IMR-90 (cell line): Measurements from ENCODE around the gene MYH6. TPM values are rescaled to one million over a fixed set of nuclear protein-coding genes. Genes with fewer than 3 reads are reported as not detected.

Experiments used
- ATAC-seq: fragments of 200-7000 bp; cut with Tn5 transposase; 2 replicates; pipeline ENCODE4 v1.9.1; 2020; ENCODE audit warnings: low read depth, mild to moderate bottlenecking, moderate library complexity
- BruUV-seq: library from RNA; stranded (reverse); fragments of 400-500 nt; replicated peaks from 2 replicates; lab custom pipeline; 2021; lab: Mats Ljungman, UMichigan
- CTCF ChIA-PET: fragments of 300-600 bp; formaldehyde crosslinking; extraction: SDS; loops from one replicate; lab custom pipeline; 2021; ENCODE audit warnings: antibody characterized with exemption; lab: Yijun Ruan, JAX
- POLR2A ChIA-PET: fragments of 300-600 bp; sonication (Branson Sonifier 250); formaldehyde crosslinking; loops from one replicate; lab custom pipeline; 2022; ENCODE audit warnings: antibody characterized with exemption; ENCODE audit not compliant: unreplicated experiment; lab: Charles Lee
- DNase-seq: peaks from one replicate; pipeline ENCODE4 v3.0.0; 2013
- H2AFZ ChIP-seq: replicated peaks from 2 replicates; pipeline ENCODE3; 2013; ENCODE audit warnings: low read length, mild to moderate bottlenecking; ENCODE audit not compliant: poor library complexity
- H2AK5ac ChIP-seq: 2 replicates; pipeline ENCODE4 v1.6.1; 2013; ENCODE audit warnings: low read depth, low read length, inconsistent platforms
- H2AK9ac ChIP-seq: replicated peaks from 2 replicates; pipeline ENCODE3; 2013; ENCODE audit warnings: mild to moderate bottlenecking, low read depth, low read length, moderate library complexity; ENCODE audit not compliant: poor library complexity
- H2BK120ac ChIP-seq: 2 replicates; pipeline ENCODE4 v1.6.1; 2013; ENCODE audit warnings: low read depth, low read length, inconsistent platforms
- H2BK15ac ChIP-seq: 3 replicates; pipeline ENCODE4 v1.6.1; 2013; ENCODE audit warnings: low read depth, low read length, inconsistent platforms
- H2BK20ac ChIP-seq: 2 replicates; pipeline ENCODE4 v1.6.1; 2013; ENCODE audit warnings: low read depth, mild to moderate bottlenecking, inconsistent platforms, low read length, moderate library complexity
- H2BK5ac ChIP-seq: 2 replicates; pipeline ENCODE4 v1.6.1; 2013; ENCODE audit warnings: mild to moderate bottlenecking, low read depth, low read length, inconsistent platforms; ENCODE audit not compliant: poor library complexity, severe bottlenecking
- H3K14ac ChIP-seq: replicated peaks from 2 replicates; pipeline ENCODE4 v1.6.1; 2013; ENCODE audit warnings: low read depth, low read length, inconsistent platforms
- H3K18ac ChIP-seq: 2 replicates; pipeline ENCODE4 v1.6.1; 2013; ENCODE audit warnings: low read depth, low read length, control low read depth
- H3K23ac ChIP-seq: 2 replicates; pipeline ENCODE4 v1.6.1; 2013; ENCODE audit warnings: low read depth, low read length, inconsistent platforms
- H3K27ac ChIP-seq: 2 replicates; pipeline ENCODE4 v1.5.1; 2013; ENCODE audit warnings: mild to moderate bottlenecking, control low read depth, low read length; ENCODE audit not compliant: insufficient read depth
- H3K27me3 ChIP-seq: 2 replicates; pipeline ENCODE4 v1.6.1; 2013; ENCODE audit warnings: low read length; ENCODE audit not compliant: control insufficient read depth, insufficient read depth
- H3K36me3 ChIP-seq: 2 replicates; pipeline ENCODE4 v1.6.1; 2013; ENCODE audit warnings: low read length, mixed read lengths; ENCODE audit not compliant: control insufficient read depth, insufficient read depth
- H3K4ac ChIP-seq: 2 replicates; pipeline ENCODE4 v1.6.1; 2013; ENCODE audit warnings: low read depth, low read length, inconsistent platforms
- H3K4me1 ChIP-seq: 2 replicates; pipeline ENCODE4 v1.6.1; 2013; ENCODE audit warnings: low read length, mixed read lengths; ENCODE audit not compliant: control insufficient read depth, insufficient read depth
- H3K4me2 ChIP-seq: 2 replicates; pipeline ENCODE4 v1.6.1; 2013; ENCODE audit warnings: low read depth, mild to moderate bottlenecking, control low read depth, low read length, moderate library complexity
- H3K4me3 ChIP-seq: 2 replicates; pipeline ENCODE4 v1.5.1; 2013; ENCODE audit warnings: low read depth, mild to moderate bottlenecking, control low read depth, low read length, moderate library complexity; ENCODE audit not compliant: insufficient read depth
- H3K56ac ChIP-seq: 2 replicates; pipeline ENCODE4 v1.6.1; 2013; ENCODE audit warnings: low read length, inconsistent platforms; ENCODE audit not compliant: insufficient read depth; ENCODE audit errors: extremely low read depth
- H3K79me1 ChIP-seq, 2 experiments: 2 replicates each; pipeline ENCODE4 v1.6.1; 2013; ENCODE audit warnings: low read length in 2 of 2, inconsistent platforms in 1 of 2, low read depth in 1 of 2
- H3K9ac ChIP-seq: 2 replicates; pipeline ENCODE4 v1.6.1; 2013; ENCODE audit warnings: low read depth, low read length, control low read depth
- H3K9me1 ChIP-seq: 2 replicates; pipeline ENCODE4 v1.6.1; 2013; ENCODE audit warnings: low read length, inconsistent platforms; ENCODE audit not compliant: insufficient read depth
- H3K9me3 ChIP-seq: 2 replicates; pipeline ENCODE4 v1.6.1; 2013; ENCODE audit warnings: low read length; ENCODE audit not compliant: control insufficient read depth, insufficient read depth
- H4K20me1 ChIP-seq: 2 replicates; pipeline ENCODE4 v1.6.1; 2013; ENCODE audit warnings: low read length, inconsistent platforms; ENCODE audit not compliant: insufficient read depth
- H4K5ac ChIP-seq: 2 replicates; pipeline ENCODE4 v1.6.1; 2013; ENCODE audit warnings: mild to moderate bottlenecking, low read depth, low read length, control low read depth
- H4K8ac ChIP-seq, 2 experiments: 2 replicates each; pipeline ENCODE4 v1.6.1; 2013; ENCODE audit warnings: low read depth in 2 of 2, low read length in 2 of 2, control low read depth in 1 of 2, inconsistent platforms in 1 of 2
- H4K91ac ChIP-seq: 2 replicates; pipeline ENCODE4 v1.6.1; 2013; ENCODE audit warnings: low read depth, low read length, inconsistent platforms; ENCODE audit not compliant: insufficient read depth
- BHLHE40 ChIP-seq: fragments of 150-350 bp; IDR thresholded peaks from 2 replicates; pipeline ENCODE4 v1.6.1; 2016; ENCODE audit warnings: mild to moderate bottlenecking, low read depth, low read length
- CEBPB ChIP-seq: IDR thresholded peaks from 2 replicates; pipeline ENCODE4 v1.6.1; 2012; ENCODE audit warnings: low read depth, low read length, improper control_type of control experiment
- FOS ChIP-seq: fragments of 150-350 bp; IDR thresholded peaks from 2 replicates; pipeline ENCODE4 v1.6.1; 2016; ENCODE audit warnings: low read depth, low read length
- MXI1 ChIP-seq: IDR thresholded peaks from 2 replicates; pipeline ENCODE4 v1.6.1; 2012; ENCODE audit warnings: low read depth, mild to moderate bottlenecking, low read length, moderate library complexity, borderline replicate concordance
- RCOR1 ChIP-seq: IDR thresholded peaks from 2 replicates; pipeline ENCODE4 v1.6.1; 2012; ENCODE audit warnings: mild to moderate bottlenecking, low read length, improper control_type of control experiment; ENCODE audit not compliant: insufficient replicate concordance
- RFX5 ChIP-seq: IDR thresholded peaks from 2 replicates; pipeline ENCODE4 v1.8.0; 2012; ENCODE audit warnings: low read depth, mild to moderate bottlenecking, low read length, moderate library complexity
- WGBS, 2 experiments: methylation state at CpG; one replicate each; pipeline versions ENCODE4 v1.1.5 to v1.1.7; 2013; ENCODE audit warnings: missing lambda C conversion rate in 2 of 2; ENCODE audit not compliant: insufficient read length in 1 of 2; ENCODE audit errors: extremely low coverage in 2 of 2; 5-methylcytosine and 5-hydroxymethylcytosine counted together
- dilution Hi-C: fragments of 300-500 bp; cut with HindIII; formaldehyde crosslinking; loops from one replicate; pipeline ENCODE4 v1.14.3; 2018; ENCODE audit warnings: low sequenced_read_pairs; ENCODE audit not compliant: unreplicated experiment
- in situ Hi-C: fragments of 300-500 bp; cut with MboI; formaldehyde crosslinking; loops from 3 replicates; pipeline ENCODE4 v1.14.3; 2019; ENCODE audit warnings: low sequenced_read_pairs, inconsistent platforms, mixed read lengths
- intact Hi-C: fragments of 100-400 bp; cut with micrococcal nuclease; formaldehyde crosslinking; loops from 2 replicates; pipeline ENCODE4 v1.10.0; 2022
- polyA plus RNA-seq, 3 experiments: library from polyadenylated mRNA; depleted of rRNA; stranded (reverse); fragments of >200 nt; gene quantifications; 2 replicates each; pipeline ENCODE4 v1.2.3, GENCODE V29; 2012; ENCODE audit warnings: low replicate concordance in 1 of 3
- total RNA-seq: library from RNA; depleted of rRNA; stranded (reverse); fragments of >200 nt; gene quantifications from 2 replicates; pipeline ENCODE4 v1.2.3, GENCODE V29; 2012
- TF ChIP-seq, protein P1 (sequence below): fragments of 150-350 bp; IDR thresholded peaks from 2 replicates; pipeline ENCODE4 v1.6.1; 2016; ENCODE audit warnings: low read depth, mild to moderate bottlenecking, low read length, moderate library complexity, borderline replicate concordance

MYH6 gene
- total and polyA plus RNA-seq, 2 of the 4 experiments (the other 2 are of a cell fraction) = not detected

DNA sequence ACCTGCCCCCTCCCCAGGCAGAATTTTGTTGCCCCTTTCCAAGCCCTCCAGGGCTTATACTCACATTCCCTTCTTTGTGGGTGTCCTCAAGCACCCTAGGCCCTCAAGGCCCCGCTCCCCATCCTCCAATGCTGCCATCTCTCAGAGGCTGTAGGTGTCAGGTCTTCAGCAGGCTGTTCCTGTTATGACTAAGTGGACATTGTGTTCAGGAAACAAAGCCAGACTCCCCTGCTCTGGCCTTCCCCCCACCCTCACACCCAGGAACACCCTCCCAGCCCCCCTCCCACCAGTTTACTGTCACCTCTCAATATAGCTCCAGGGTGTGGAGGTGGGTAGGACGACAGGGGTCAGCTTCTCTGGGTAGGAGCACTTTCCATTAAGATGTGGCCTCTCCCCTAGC is 1.4 kb upstream of the MYH6 start:
- Histone ChIP-seq H2BK20ac (no peak overlapping the region), H2AK9ac (no peak overlapping the region), H3K23ac (no peak overlapping the region), H3K9me1 (no peaks in the 10 kb centered on the region), H4K8ac (no peak overlapping the region), H4K91ac (no peak overlapping the region), H3K9ac (no peak overlapping the region), H3K27ac (no peak overlapping the region), H2AFZ (no peak overlapping the region), H3K4me1 (no peaks in the 10 kb centered on the region), H3K18ac (no peak overlapping the region), H3K14ac (no peak overlapping the region), H3K9me3 (no peaks in the 10 kb centered on the region), H3K56ac (no peak overlapping the region), H3K4ac (no peak overlapping the region), H2BK120ac (no peak overlapping the region), H3K4me3 (no peak overlapping the region), H3K27me3 (peaks cover 43% of the 10 kb centered on the region), H2BK15ac (no peak overlapping the region), H3K4me2 (no peak overlapping the region), H2AK5ac (no peak overlapping the region), H2BK5ac (no peak overlapping the region), H3K79me1 (no peaks in the 10 kb centered on the region), H4K5ac (no peak overlapping the region), H4K20me1 (no peaks in the 10 kb centered on the region), H3K36me3 (no peaks in the 10 kb centered on the region)
- CTCF ChIA-PET = no interaction called here
- dilution Hi-C loops = no loop called here
- intact Hi-C loops = no loop called here
- POLR2A ChIA-PET = no interaction called here
- TF ChIP-seq, protein P1, sequence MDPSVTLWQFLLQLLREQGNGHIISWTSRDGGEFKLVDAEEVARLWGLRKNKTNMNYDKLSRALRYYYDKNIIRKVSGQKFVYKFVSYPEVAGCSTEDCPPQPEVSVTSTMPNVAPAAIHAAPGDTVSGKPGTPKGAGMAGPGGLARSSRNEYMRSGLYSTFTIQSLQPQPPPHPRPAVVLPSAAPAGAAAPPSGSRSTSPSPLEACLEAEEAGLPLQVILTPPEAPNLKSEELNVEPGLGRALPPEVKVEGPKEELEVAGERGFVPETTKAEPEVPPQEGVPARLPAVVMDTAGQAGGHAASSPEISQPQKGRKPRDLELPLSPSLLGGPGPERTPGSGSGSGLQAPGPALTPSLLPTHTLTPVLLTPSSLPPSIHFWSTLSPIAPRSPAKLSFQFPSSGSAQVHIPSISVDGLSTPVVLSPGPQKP = no peak
- no peak for TF ChIP-seq FOS
- TF ChIP-seq MXI1 = no peak
- TF ChIP-seq RFX5 = no peak
- no peak for TF ChIP-seq RCOR1
- no peak for TF ChIP-seq BHLHE40
- TF ChIP-seq CEBPB = no peak
- in situ Hi-C loops = no loop called here
- no CpG with 5 or more reads among the region's 2 CpGs for WGBS, 2 experiments
- no peak for DNase-seq
- ATAC-seq = no peak
- no TSS peak for BruUV-seq
